Smooth muscle cell (in vitro differentiated cells): Measurements from ENCODE around the gene PIK3CB. TPM values are rescaled to one million over a fixed set of nuclear protein-coding genes. Genes with fewer than 3 reads are reported as not detected.

Experiments used
- DNase-seq: peaks from one replicate; lab custom pipeline; 2025; ENCODE audit not compliant: unreplicated experiment; lab: John Stamatoyannopoulos, UW
- H2AFZ ChIP-seq: fragments of 200-600 bp; sonication (generic); 2 replicates; pipeline ENCODE4 v1.6.0; 2016; ENCODE audit warnings: antibody characterized with exemption, low read depth, mild to moderate bottlenecking
- H3F3A ChIP-seq: fragments of 200-600 bp; sonication (generic); 2 replicates; pipeline ENCODE4 v1.6.0; 2017; ENCODE audit warnings: antibody characterized with exemption, low read depth
- H3K27ac ChIP-seq: fragments of 200-600 bp; sonication (generic); 2 replicates; pipeline ENCODE4 v1.5.1; 2016; ENCODE audit warnings: low read depth, mild to moderate bottlenecking
- H3K27me3 ChIP-seq: fragments of 200-600 bp; sonication (generic); 2 replicates; pipeline ENCODE4 v1.6.1; 2016; ENCODE audit warnings: low read depth, mild to moderate bottlenecking
- H3K36me3 ChIP-seq: fragments of 200-600 bp; sonication (generic); 2 replicates; pipeline ENCODE4 v1.5.1; 2016; ENCODE audit warnings: low read depth
- H3K4me1 ChIP-seq: fragments of 200-600 bp; sonication (generic); 2 replicates; pipeline ENCODE4 v1.5.1; 2016; ENCODE audit warnings: low read depth
- H3K4me2 ChIP-seq: fragments of 200-600 bp; sonication (generic); 2 replicates; pipeline ENCODE4 v1.6.0; 2016; ENCODE audit warnings: mild to moderate bottlenecking
- H3K4me3 ChIP-seq: fragments of 200-600 bp; sonication (generic); 2 replicates; pipeline ENCODE4 v1.5.1; 2016; ENCODE audit warnings: mild to moderate bottlenecking
- H3K79me2 ChIP-seq: fragments of 200-600 bp; sonication (generic); 2 replicates; pipeline ENCODE4 v1.6.0; 2016; ENCODE audit warnings: low read depth, mild to moderate bottlenecking
- H3K9ac ChIP-seq: fragments of 200-600 bp; sonication (generic); 2 replicates; pipeline ENCODE4 v1.6.0; 2016; ENCODE audit warnings: low read depth
- H3K9me3 ChIP-seq: fragments of 200-600 bp; sonication (generic); replicated peaks from 2 replicates; pipeline ENCODE4 v1.5.1; 2016; ENCODE audit warnings: low read depth
- H4K20me1 ChIP-seq: fragments of 200-600 bp; sonication (generic); 2 replicates; pipeline ENCODE4 v1.6.0; 2016; ENCODE audit warnings: low read depth
- WGBS: methylation state at CpG from one replicate; pipeline ENCODE4 v1.1.7; 2016; ENCODE audit warnings: low lambda C conversion rate; 5-methylcytosine and 5-hydroxymethylcytosine counted together
- polyA plus RNA-seq: library from polyadenylated mRNA; unstranded; fragments of >200 nt; fragmentation: Nextera tagmentation; extraction: Ambion mirVana; gene quantifications from 2 replicates; pipeline ENCODE4 v1.2.1, GENCODE V29; 2016
- total RNA-seq: library from RNA; depleted of rRNA; stranded (reverse); fragments of >200 nt; gene quantifications from 2 replicates; pipeline ENCODE4 v1.2.3, GENCODE V29; 2014
- TF ChIP-seq, protein P1 (sequence below): fragments of 200-600 bp; sonication (generic); IDR thresholded peaks from 2 replicates; pipeline ENCODE4 v1.5.1; 2017; ENCODE audit warnings: borderline replicate concordance, mild to moderate bottlenecking, antibody characterized with exemption; ENCODE audit not compliant: insufficient read depth, poor library complexity, severe bottlenecking

The PIK3CB gene
- total and polyA plus RNA-seq, 2 experiments from 2014 or later: 2.6 to 4.5 TPM

- H3K9me3 ChIP-seq: no peaks in the 10 kb centered on the region
- DNase-seq: no peak
- peaks cover 2% of the 10 kb centered on the region for H3K4me1 ChIP-seq
- peaks cover 4% of the 10 kb centered on the region for H3K79me2 ChIP-seq
- WGBS: 94% methylated on average over 1 of the region's 1 CpG
- peaks cover 6% of the 10 kb centered on the region for H3K27me3 ChIP-seq
- TF ChIP-seq, protein P1, sequence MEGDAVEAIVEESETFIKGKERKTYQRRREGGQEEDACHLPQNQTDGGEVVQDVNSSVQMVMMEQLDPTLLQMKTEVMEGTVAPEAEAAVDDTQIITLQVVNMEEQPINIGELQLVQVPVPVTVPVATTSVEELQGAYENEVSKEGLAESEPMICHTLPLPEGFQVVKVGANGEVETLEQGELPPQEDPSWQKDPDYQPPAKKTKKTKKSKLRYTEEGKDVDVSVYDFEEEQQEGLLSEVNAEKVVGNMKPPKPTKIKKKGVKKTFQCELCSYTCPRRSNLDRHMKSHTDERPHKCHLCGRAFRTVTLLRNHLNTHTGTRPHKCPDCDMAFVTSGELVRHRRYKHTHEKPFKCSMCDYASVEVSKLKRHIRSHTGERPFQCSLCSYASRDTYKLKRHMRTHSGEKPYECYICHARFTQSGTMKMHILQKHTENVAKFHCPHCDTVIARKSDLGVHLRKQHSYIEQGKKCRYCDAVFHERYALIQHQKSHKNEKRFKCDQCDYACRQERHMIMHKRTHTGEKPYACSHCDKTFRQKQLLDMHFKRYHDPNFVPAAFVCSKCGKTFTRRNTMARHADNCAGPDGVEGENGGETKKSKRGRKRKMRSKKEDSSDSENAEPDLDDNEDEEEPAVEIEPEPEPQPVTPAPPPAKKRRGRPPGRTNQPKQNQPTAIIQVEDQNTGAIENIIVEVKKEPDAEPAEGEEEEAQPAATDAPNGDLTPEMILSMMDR: no peak
- H3K27ac ChIP-seq: no peak overlapping the region
- no peak overlapping the region for H3K4me2 ChIP-seq
- no peaks in the 10 kb centered on the region for H3K36me3 ChIP-seq
- no peak overlapping the region for H3K9ac ChIP-seq
- peaks cover 56% of the 10 kb centered on the region for H4K20me1 ChIP-seq
- no peaks in the 10 kb centered on the region for H3F3A ChIP-seq
- H2AFZ ChIP-seq: no peak overlapping the region
- H3K4me3 ChIP-seq: no peak overlapping the region
Measured at GRCh38 chr3:138818185-138818860, 16.4 kb downstream of the PIK3CB start.

DNA sequence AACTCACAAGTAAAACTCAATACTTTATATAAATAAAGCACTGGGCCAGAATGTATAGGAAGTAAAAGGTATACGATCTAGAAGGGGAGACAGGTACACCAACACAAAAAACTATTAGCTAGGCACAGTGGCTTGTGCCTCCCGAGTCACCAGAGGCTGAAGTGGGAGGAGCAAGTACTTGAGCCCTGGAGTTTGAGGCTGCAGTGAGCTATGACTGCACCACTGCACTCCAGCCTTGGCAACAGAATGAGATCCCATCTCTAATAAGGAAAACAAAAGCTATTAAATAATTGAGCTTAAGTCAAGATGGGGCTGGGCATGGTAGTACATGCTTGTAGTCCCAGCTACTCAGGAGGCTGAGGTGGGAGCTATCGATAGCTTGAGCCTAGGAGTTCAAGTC, 17.0 kb downstream of the PIK3CB start:
- no peak overlapping the region for H2AFZ ChIP-seq
- H3K4me2 ChIP-seq: no peak overlapping the region
- no peak overlapping the region for H3K9ac ChIP-seq
- H3K4me1 ChIP-seq: no peaks in the 10 kb centered on the region
- peaks cover 51% of the 10 kb centered on the region for H4K20me1 ChIP-seq
- H3K27ac ChIP-seq: no peak overlapping the region
- no peaks in the 10 kb centered on the region for H3F3A ChIP-seq
- H3K9me3 ChIP-seq: no peaks in the 10 kb centered on the region
- WGBS: 89% methylated on average over 3 of the region's 3 CpGs
- no peaks in the 10 kb centered on the region for H3K79me2 ChIP-seq
- peaks cover 6% of the 10 kb centered on the region for H3K27me3 ChIP-seq
- TF ChIP-seq, protein P1: no peak
- DNase-seq: no peak
- H3K36me3 ChIP-seq: no peaks in the 10 kb centered on the region
- H3K4me3 ChIP-seq: no peak overlapping the region

DNA sequence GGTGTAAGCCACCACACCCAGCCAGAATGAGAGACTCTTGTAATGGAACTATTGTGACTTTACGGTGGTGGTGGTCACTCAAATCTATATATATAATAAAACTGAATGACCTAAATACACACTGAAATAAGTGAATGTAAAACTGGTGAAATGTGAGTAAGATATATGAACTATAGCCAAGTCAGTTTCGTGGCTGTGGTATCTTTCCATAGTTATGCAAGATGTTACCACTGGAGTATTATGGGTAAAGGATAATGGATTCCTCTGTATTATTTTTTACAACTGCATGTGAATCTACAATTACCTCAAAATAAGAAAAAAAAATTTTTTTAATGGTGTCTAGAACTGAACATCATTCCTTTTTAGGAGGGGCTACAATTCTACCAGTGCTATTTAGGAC, 21.9 kb downstream of the PIK3CB start:
- no peaks in the 10 kb centered on the region for H3K4me1 ChIP-seq
- H2AFZ ChIP-seq: no peak overlapping the region
- WGBS: 98% methylated on average over 2 of the region's 2 CpGs
- H3F3A ChIP-seq: no peaks in the 10 kb centered on the region
- H4K20me1 ChIP-seq: peaks cover 15% of the 10 kb centered on the region
- no peak overlapping the region for H3K9ac ChIP-seq
- H3K79me2 ChIP-seq: no peaks in the 10 kb centered on the region
- H3K36me3 ChIP-seq: no peaks in the 10 kb centered on the region
- no peak for DNase-seq
- no peak overlapping the region for H3K27ac ChIP-seq
- H3K4me2 ChIP-seq: no peak overlapping the region
- H3K9me3 ChIP-seq: no peaks in the 10 kb centered on the region
- no peak overlapping the region for H3K4me3 ChIP-seq
- TF ChIP-seq, protein P1: no peak
- no peaks in the 10 kb centered on the region for H3K27me3 ChIP-seq
